GM19238 (cell line): ENCODE measurements around the gene YPEL2.

Experiments used
- DNase-seq: peaks from one replicate; pipeline ENCODE4 v3.0.0; 2011; ENCODE audit warnings: low spot score; ENCODE audit not compliant: insufficient read length

The YPEL2 gene

DNA sequence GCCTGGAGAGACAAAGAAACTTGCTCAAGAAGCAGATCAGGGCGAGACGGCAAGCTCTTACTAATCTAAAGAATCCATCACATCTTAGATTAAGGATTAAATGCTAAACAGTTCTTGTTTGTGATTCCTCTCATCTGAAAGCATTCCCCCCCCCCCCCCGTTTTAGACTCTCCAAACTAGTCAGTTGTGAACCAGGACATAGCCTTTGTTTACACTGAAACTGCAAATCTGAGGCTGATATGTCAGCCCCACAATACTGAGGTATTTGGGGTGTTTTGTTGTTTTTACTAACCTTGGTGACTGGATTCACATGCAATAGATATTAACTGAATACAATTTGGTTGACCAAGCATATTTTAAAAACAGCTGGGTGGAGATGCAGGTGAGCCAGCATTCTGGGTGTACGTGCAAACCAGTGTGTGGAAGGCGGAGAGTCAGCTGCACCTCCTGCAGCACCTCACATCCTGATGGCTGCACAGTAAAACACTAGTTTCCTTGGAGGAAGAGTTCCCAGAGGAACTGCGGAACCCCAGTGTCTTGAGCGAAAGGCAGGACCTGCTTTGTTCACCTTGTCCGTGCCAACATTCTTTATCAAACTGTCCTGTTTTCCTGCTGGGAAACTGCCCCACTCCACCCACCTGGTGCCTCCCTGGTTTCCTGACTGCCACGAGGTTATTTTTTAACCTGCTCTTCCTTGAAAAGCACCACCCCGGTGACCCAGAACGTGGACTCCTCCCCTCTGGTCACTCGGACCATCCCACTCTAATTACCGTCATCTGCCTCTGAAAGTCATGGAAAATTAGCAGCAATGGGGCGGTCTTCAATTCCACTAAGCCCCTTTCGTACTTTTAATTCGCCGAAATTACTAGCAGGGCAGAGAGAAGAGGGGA is 1.2 kb upstream of the YPEL2 start:
- no peak for DNase-seq

- peak; percentile 27 for DNase-seq
Measured at GRCh38 chr17:59331929-59332748, 684 bp downstream of the YPEL2 start.

DNA sequence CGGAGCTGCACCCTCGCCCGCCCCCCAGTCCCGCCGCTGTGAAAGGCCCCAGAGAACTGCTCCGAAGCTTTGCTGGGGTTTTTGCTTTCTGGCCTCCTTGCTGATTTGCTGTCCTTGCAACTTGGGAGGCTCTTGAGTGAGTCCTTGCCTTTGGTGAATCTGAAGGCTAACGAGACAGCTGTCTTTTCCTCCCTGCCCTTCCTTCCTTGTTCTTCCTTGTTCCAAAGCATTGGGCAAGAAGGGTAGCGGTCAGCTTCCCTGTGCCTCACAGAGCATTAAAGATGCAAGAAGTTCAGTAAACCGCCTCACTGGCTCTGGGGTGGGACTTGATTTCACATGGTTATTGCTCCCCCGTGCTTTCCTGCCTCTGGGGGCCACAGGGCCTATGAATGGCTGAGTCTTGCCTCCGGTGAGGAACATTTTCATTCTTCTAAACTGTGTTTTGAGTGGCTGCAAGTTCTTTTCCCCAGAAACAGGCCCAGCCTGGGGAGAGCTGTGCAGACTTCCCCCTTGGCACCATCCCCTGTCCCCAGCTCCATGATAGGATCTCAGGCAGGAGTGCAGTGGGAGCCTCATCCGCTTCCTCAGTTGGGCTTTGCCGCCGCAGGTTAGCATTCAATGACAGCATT is 1.4 kb downstream of the YPEL2 start:
- DNase-seq, result no peak

- DNase-seq, result no peak
Measured at GRCh38 chr17:59333836-59334235, 2.4 kb downstream of the YPEL2 start.

DNA sequence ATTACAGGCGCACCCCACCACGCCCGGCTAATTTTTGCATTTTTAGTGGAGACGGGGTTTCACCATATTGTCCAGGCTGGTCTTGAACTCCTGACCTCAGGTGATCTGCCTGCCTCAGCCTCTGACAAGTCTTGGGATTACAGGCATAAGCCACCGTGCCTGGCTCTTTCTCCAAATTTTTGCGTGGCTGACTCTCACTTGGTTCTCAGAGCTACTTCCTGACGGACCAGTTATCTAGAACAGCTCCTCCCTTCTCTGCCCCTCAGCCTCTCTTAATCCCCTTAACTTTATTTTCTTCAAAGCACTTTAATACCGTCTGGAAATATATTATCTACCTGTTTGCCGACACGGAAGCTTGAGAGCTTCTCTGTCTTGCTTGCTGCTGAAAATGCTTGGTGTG is 4.2 kb downstream of the YPEL2 start:
- DNase-seq, result no peak

DNA sequence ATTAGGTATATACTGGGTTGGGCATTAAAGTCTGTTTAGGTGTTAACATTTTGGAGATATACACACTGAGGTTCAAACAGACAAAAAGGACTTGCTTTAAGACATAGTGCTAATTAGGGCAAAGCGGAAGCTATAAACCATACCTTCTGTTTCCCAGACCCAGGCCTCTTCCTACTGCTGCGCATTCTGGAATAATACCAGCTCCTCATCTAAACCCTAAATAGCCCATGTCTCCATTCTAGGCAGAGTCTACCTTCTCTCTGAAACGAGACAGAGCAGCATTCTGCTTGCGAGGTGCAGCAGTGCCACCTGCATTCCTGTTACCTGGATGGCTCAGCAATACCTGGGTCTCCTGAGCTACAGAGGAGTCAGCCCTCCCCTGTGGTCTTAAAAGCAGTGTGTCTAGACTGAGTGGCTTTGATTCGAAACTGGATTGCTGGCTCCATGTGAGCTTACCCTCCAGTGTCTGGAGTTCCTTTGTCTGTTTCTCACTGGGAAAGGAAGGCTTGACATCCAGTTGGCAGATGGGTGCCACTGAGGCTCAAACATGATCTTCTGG is 6.4 kb downstream of the YPEL2 start:
- DNase-seq, result no peak

DNA sequence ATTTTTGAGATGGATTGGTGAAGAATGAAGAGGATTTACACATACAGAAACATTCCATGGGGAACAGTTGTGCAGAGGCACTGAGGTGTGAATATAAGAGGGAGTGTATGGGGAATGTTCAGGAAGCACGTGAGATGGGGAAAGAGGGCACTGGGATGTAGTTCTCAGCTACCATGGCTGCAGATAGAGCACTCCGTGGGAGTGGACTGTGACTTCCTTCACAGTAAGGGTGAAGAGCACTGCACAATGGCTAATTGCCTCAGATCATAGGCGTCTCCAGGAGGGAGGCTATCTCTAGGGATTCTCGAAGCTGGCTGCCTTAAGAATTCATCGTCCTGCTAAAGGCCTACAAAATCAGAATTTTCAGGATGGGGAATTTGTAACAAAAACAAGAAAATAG is 7.0 kb downstream of the YPEL2 start:
- DNase-seq, result no peak

GRCh38 chr17:59341922-59342321 is 10.5 kb downstream of the YPEL2 start:
- no peak for DNase-seq

DNA sequence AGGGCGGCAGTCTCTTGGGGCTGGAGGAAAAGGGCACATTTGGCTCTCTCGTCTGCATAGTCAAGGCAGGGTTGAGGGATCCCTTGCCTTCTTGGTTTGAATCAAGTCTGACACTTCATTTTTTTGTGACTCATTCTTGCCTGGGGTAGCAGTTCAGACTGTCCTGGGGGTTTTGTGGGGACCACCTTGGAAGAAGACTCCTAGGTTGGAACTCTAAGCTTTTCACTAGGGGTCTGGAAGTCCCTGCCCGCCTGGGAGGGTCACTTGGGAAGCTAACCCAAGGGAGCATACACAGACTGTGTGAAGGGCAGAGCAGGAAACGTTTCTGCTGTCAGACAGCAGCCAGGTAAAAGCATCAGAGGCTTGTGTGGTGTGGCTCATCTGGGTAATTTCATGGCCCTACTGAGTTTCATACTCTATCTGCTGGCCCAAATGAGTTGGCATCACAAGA is 11.3 kb downstream of the YPEL2 start:
- DNase-seq, result no peak

- DNase-seq, result no peak
Measured at GRCh38 chr17:59345476-59345875, 14.0 kb downstream of the YPEL2 start.

DNA sequence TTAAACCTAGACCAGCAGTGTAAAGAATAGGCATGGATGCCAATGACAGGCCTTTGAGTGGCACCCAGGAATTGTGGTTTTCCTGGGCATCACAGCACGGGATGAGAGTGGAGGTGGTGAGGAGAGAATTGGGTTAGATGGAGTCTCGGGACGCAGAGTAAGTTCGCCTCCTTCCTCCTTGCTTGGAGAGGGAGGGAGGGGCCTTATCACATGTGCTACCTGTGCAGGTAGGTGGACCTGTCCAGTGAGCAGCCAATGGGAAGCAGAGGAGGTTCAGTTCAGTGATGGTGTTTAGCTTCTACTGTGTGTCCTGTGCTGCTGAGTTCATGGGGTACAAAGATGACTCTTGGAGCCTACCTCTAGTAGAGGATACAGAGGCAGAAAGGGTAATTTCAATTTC is 14.9 kb downstream of the YPEL2 start:
- no peak for DNase-seq

- no peak for DNase-seq
Measured at GRCh38 chr17:59346876-59347407, 15.5 kb downstream of the YPEL2 start.

DNA sequence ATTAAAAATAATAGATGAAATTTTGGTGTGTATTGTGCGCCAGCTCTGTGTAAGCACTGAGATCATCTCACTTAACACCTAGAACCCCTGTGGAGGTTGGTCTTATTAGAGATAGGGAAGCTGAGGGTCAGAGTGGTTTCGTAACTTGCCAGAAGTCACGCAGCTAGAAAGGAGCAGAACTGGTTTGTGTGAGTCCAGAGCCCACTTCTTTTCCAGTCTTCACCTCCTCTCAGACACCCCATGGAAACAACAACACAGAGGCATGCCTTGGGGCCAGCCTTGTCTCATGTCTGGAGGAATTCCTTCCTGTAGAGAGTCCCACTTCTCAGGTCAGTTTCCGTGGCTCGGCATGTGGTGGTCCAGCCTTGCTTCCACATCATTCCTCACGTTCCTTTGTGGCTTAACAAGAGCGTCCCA is 16.5 kb downstream of the YPEL2 start:
- no peak for DNase-seq

GRCh38 chr17:59349178-59349577 is 17.7 kb downstream of the YPEL2 start:
- DNase-seq, result no peak

GRCh38 chr17:59353106-59353854 is 21.8 kb downstream of the YPEL2 start:
- DNase-seq, result no peak

GRCh38 chr17:59353936-59354755 is 22.7 kb downstream of the YPEL2 start:
- DNase-seq, result no peak

- DNase-seq, result no peak
Measured at GRCh38 chr17:59355030-59355701, 23.7 kb downstream of the YPEL2 start.

GRCh38 chr17:59355702-59356325 is 24.4 kb downstream of the YPEL2 start:
- DNase-seq, result no peak
